Globus pallidus (tissue), 1 donor: ENCODE measurements around the gene SHISAL2A.

Experiments
- DNase-seq: peaks from one replicate; pipeline ENCODE4 v3.0.0-alpha.2; 2015; ENCODE audit warnings: low spot score

Gene SHISAL2A

GRCh38 chr1:52659851-52660596 lies 27.1 kb downstream of the SHISAL2A start:
- no peak for DNase-seq

- DNase-seq, result no peak
Measured at GRCh38 chr1:52660807-52661206, 27.8 kb downstream of the SHISAL2A start.

GRCh38 chr1:52662645-52663313 lies 29.8 kb downstream of the SHISAL2A start:
- DNase-seq, result no peak

- no peak for DNase-seq
Measured at GRCh38 chr1:52663716-52664115, 30.7 kb downstream of the SHISAL2A start.

GRCh38 chr1:52665006-52665941 lies 32.3 kb downstream of the SHISAL2A start:
- no peak for DNase-seq

- no peak for DNase-seq
Measured at GRCh38 chr1:52667290-52667689, 34.3 kb downstream of the SHISAL2A start.

- no peak for DNase-seq
Measured at GRCh38 chr1:52667984-52668383, 35.0 kb downstream of the SHISAL2A start.

DNA sequence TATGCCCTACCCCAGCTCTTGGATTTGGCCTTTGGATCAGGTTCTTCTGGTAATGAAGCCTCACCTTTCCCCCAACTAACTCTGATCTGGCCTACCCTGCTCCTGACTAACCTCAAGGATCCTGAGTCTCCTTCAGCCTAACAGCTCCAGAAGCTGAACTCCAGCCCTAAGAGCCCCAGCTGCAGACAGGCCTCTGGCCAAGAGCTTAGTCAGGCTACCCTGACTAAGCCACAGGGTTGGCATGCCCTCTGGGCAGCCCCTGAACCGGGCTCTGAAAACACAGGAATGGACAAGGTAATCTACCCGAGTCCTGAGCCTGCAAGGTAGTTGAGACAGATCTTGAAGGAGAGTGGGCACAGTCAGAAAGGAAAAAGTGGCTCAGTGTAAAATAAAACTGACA lies 35.7 kb downstream of the SHISAL2A start:
- no peak for DNase-seq

DNA sequence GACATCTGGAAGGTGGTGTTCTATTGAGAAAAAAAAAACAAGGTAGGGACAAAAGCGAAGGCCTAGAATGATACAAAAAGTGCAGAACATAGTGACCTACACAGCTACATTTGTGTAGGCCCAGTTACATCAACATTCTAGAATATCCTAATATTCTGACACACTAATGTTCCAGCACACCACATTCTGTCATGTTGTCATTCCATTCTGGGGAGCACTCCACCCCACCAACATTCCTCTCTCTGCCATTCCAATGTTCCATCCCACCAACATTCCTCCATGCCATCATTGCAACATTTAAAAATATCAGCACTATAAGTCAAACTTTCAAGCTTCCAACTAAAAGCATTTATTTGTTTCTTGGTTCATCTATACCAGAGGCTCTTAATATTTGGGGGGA lies 36.7 kb downstream of the SHISAL2A start:
- no peak for DNase-seq

- DNase-seq, result no peak
Measured at GRCh38 chr1:52670604-52671003, 37.6 kb downstream of the SHISAL2A start.

DNA sequence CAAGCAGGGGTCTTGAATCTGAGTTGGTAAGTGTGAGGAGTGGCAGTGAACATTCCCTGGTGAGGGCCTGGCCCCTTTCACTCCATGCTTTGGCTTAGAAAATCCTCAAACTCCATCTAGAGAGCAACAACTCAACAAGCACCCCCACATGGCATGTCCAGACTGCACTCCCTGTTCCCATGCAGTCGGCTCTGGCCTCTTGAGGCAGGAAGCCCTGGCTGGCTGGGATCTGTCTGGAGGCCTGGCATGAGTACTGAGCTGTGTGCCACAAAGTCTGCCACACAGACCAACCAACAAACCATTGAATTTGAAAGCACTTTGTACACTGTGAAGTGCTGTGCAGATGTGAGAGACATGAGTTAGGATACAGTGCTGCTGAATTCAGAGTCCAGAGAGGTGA lies 40.0 kb downstream of the SHISAL2A start:
- no peak for DNase-seq

DNA sequence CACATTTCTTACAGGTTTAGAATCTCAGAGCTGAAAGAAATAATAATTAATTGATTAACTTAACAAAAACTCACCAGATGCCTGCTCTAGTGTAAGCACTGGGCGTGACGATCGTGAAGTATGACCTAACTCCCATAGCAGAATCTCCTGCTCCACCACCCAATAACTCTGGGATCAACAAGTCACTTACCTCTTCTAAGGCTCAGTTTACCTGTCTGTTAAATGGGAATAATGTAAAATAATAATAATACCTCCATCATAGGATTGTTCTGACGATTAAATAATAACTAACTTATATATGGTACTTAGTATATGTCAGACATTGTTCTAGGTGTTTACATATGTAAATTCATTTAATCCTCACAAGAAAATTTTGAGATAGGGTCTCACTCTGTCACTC lies 40.5 kb downstream of the SHISAL2A start:
- no peak for DNase-seq

DNA sequence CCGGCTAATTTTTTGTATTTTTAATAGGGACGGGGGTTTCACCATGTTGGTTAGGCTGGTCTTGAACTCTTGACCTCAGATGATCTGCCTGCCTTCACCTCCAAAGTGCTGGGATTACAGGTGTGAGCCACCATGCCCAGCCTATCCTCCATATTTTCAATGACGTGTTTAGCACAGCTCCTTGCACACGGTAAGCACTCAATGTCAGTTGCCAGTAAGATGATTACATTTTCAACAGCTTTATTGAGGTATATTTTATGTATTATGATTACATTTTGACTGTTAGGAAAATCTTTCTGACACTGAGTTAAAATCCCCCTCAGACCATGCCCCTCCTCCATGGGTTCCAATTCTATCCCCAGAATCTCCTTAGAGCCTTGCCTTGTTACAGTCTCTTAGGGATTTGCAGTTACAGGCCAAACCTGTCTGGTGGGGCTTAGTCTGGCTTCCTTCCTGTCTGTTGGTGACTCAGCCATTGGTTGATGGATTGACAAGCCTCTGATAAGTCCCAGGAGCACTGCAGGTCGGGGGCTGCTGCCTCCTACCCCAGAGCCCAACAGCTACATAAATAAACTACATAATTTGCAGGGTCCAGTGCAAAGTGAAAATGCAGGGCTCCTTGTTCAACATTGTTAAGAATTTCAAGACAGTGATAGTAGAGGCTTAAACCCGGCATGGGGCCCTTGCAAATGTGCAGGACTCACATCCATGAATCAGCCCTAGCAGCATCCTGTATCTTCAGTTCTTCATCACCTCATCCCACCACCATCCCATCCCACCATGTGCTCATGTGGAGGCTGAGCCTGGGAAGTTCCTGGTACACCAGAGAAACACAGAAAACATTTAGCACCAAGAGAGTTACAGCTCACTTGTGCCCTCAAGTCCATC lies 41.8 kb downstream of the SHISAL2A start:
- no peak for DNase-seq

DNA sequence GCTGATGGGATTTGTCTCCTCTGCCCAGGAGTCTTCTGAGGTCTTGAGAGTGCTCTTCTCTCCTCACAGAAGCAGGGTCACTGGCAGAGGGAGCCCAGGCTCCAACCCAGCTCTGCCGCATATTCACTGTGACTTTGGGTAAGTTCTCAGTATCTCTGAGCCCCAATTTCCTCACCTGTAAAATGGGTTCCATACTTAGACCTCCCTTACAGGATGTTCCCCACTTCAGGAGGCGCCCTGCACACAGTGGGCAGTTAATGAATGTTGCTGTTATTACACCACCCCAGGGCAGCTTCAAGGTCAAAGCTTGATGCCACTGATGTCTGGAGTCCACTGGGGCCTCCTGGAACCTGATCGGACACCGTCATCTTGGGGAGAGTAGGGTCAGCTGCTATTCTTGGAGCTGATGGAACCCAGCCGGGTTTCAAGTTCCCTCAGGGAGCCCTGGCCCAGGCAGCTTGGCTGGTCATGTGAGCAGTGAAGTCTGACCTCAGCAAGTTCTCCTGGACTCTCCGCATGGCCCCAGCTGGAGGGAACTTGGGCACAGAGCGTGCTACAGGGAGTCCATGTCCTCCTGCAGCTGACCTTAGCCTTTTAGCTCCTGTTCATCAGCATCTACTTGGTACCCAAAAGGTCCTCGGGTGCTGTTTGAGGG lies 43.4 kb downstream of the SHISAL2A start:
- peak; percentile 45 for DNase-seq

- no peak for DNase-seq
Measured at GRCh38 chr1:52677076-52677806, 44.3 kb downstream of the SHISAL2A start.

GRCh38 chr1:52679048-52679447 lies 46.1 kb downstream of the SHISAL2A start:
- no peak for DNase-seq

DNA sequence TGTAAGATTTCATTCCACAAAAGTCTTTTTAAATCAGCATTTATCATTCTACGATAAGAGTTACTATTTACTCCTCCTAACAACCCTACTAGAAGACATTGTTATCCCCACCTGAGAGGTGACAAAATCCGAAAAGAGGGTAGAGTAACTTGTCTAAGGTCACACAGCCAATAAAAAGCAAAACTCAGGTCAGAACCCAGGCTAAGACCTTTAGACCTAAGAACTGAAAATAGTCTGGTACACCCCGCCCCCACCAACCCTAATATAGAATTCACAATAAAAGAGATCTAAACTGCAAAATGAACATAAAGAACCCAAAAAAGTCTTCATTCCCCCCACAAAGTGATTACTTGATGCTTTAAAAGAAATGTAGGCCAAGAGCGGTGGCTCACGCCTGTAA lies 46.5 kb downstream of the SHISAL2A start:
- DNase-seq, result no peak

GRCh38 chr1:52680353-52680752 lies 47.4 kb downstream of the SHISAL2A start:
- no peak for DNase-seq

GRCh38 chr1:52681136-52681535 lies 48.2 kb downstream of the SHISAL2A start:
- no peak for DNase-seq

DNA sequence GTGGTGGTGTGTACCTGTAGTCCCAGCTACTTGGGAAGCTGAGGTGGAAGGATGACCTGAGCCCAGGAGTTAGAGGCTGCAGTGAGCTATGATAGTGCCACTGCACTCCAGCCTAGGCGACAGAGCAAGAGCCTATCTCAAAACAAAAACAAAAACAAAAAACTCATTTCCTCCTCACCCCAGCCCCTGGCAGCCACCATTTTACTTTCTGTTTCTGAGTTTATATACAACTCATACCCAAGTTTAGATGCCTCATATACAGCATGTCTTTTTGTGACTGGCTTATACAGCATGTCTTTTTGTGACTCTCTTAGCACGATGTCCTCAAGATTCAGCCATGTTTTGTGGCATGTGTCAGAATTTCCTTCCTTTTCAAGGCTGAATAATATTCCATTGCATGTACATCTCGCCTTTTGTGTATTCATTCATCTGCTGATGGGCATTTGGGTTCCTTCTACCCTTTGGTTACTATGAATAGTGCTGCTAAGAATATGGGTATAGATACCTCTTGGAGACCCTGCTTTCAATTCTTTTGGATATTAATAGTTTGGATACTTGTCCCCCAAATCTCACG lies 50.5 kb downstream of the SHISAL2A start:
- no peak for DNase-seq
